Measurements from ENCODE around the gene HDGFL3. TPM values are rescaled to one million over a fixed set of nuclear protein-coding genes. Genes with fewer than 3 reads are reported as not detected.

The HDGFL3 gene
- total and polyA plus RNA-seq, 9 of the 15 experiments (the other 6 are each of a cell fraction or from before 2014, with no cell fraction given), result 6.7 to 42.0 (median 31.4) TPM

- ChIA-PET POLR2A (interaction anchor here (1.5 kb wide), 1 partner anchor 15 kb away, joined by 5 read pairs; no protein-coding TSS in a partner anchor), CTCF (ENCODE audit: low intra/inter-chr PET ratio) (no interaction called here)
- peak overlapping the region; percentile 67 for H2AFZ ChIP-seq (ENCODE audit: low read depth, low read length)
- H3K27ac ChIP-seq (ENCODE audit: extremely low read depth, low read depth, low read length), result no peak overlapping the region; the same call in 2 of the 3 replicates
- H3K36me3 ChIP-seq (ENCODE audit: control insufficient read depth, insufficient read depth, low read length), result no peaks in the 10 kb centered on the region
- ATAC-seq (no peak), DNase-seq (ENCODE audit: extremely low read depth in 1 of 4, low spot score in 3 of 4) (no peak), FAIRE-seq (no peak)
- peak overlapping the region; percentile 41 to 88; a peak in 3 of 4 replicates for H3K9ac ChIP-seq (ENCODE audit: insufficient read depth in 1 of 2, low read depth in 2 of 2, low read length in 2 of 2)
- no peaks in the 10 kb centered on the region for H3K9me1 ChIP-seq (ENCODE audit: control insufficient read depth, insufficient read depth, low read length)
- TSS peak; percentile 37 for BruUV-seq (replicated peaks)
- H4K20me1 ChIP-seq (replicated peaks; ENCODE audit: control insufficient read depth, insufficient read depth, low read length), result no peaks in the 10 kb centered on the region
- H3K9me3 ChIP-seq (replicated peaks; ENCODE audit: control insufficient read depth, insufficient read depth, low read depth, low read length), result no peaks in the 10 kb centered on the region
- no peaks in the 10 kb centered on the region for H3K79me2 ChIP-seq (ENCODE audit: control insufficient read depth, insufficient read depth, low read length)
- intact Hi-C loops (cut with micrococcal nuclease), result loop anchor here (2.0 to 5.0 kb wide), 4 partner anchors 15 to 99 kb away; partner anchors contain the start of genes BTBD1, C15orf40 and HDGFL3
- in situ Hi-C loops (cut with MboI), result no loop called here
- WGBS (ENCODE audit: insufficient coverage, low coverage, missing lambda C conversion rate), result 46% methylated on average over 15 of the region's 30 CpGs
- no peaks in the 10 kb centered on the region; a peak in 1 of 5 replicates for H3K27me3 ChIP-seq (ENCODE audit: control insufficient read depth in 2 of 2, insufficient read depth in 2 of 2, low read length in 2 of 2)
- H3K4me2 ChIP-seq (ENCODE audit: insufficient read depth, low read length), result peak overlapping the region; percentile 64
- H3K4me3 ChIP-seq, result peak overlapping the region; percentile 51
- 0 out of 2 replicates have a peak, but pooled peaks have one; percentile 30 for TF ChIP-seq RBM14 (IDR thresholded peaks at IDR 0.05; ENCODE audit: borderline replicate concordance, insufficient read depth, low read depth, low read length)
- TF ChIP-seq HSF4 (CRISPR knock-in tag; IDR thresholded peaks at IDR 0.05; ENCODE audit: borderline replicate concordance), result no peak
- TF ChIP-seq FOXO4 (CRISPR knock-in tag; IDR thresholded peaks at IDR 0.05), result no peak
- TF ChIP-seq UBTF (IDR thresholded peaks at IDR 0.05; ENCODE audit: borderline replicate concordance in 1 of 2, low read depth in 2 of 2, low read length in 2 of 2), result 0 out of 4 replicates have a peak, but pooled peaks of 1 of the 2 experiments have one; percentile 37
- TF ChIP-seq KLF6 (CRISPR knock-in tag; IDR thresholded peaks at IDR 0.05; ENCODE audit: borderline replicate concordance), result no peak
- no peak for TF ChIP-seq C11orf30 (IDR thresholded peaks at IDR 0.05; ENCODE audit: low read depth)
- no peak for TF ChIP-seq ZNF57 (CRISPR knock-in tag; IDR thresholded peaks at IDR 0.05)
- peak; percentile 42; the same call in 1 of the 2 replicates for TF ChIP-seq ZNF589 (CRISPR knock-in tag; IDR thresholded peaks at IDR 0.05; ENCODE audit: low read depth)
- peak; percentile 57 for TF ChIP-seq RBFOX2 (IDR thresholded peaks at IDR 0.05; ENCODE audit: low read depth, low read length)
- peaks cover 18 to 24% of the 10 kb centered on the region in 2 experiments; a peak in 4 of 5 replicates for H3K4me1 ChIP-seq (replicated peaks in 1 of 2; ENCODE audit: control insufficient read depth in 2 of 2, insufficient read depth in 2 of 2, low read length in 2 of 2)
Measured at GRCh38 chr15:83107841-83108181, 99.8 kb downstream of the HDGFL3 start.
